ENCODE measurements around the gene ELP1.
"Not testable (repeated sequence)": the region's sequence is repeated elsewhere in the genome, so short reads cannot be mapped to it uniquely, and the experiment has no call there.

The ELP1 gene

GRCh38 chr9:108854641-108855528 lies 79.0 kb downstream of the ELP1 start:
- DNase-seq (ENCODE audit: low spot score) = no peak

- no peak for DNase-seq (ENCODE audit: low spot score)
Measured at GRCh38 chr9:108854094-108854493, 79.8 kb downstream of the ELP1 start.

GRCh38 chr9:108852079-108852478 lies 81.8 kb downstream of the ELP1 start:
- DNase-seq (ENCODE audit: low spot score) = no peak

- DNase-seq (ENCODE audit: low spot score) = no peak
Measured at GRCh38 chr9:108851138-108851537, 82.8 kb downstream of the ELP1 start.

- DNase-seq (ENCODE audit: low spot score) = no peak
Measured at GRCh38 chr9:108850293-108850897, 83.5 kb downstream of the ELP1 start.

- DNase-seq (ENCODE audit: low spot score) = not testable (repeated sequence)
Measured at GRCh38 chr9:108848296-108848695, 85.6 kb downstream of the ELP1 start.

- DNase-seq (ENCODE audit: low spot score) = no peak
Measured at GRCh38 chr9:108845947-108846346, 88.0 kb downstream of the ELP1 start.

GRCh38 chr9:108845507-108845906 lies 88.4 kb downstream of the ELP1 start:
- no peak for DNase-seq (ENCODE audit: low spot score)

- no peak for DNase-seq (ENCODE audit: low spot score)
Measured at GRCh38 chr9:108844856-108845255, 89.1 kb downstream of the ELP1 start.

GRCh38 chr9:108844391-108844790 lies 89.5 kb downstream of the ELP1 start:
- DNase-seq (ENCODE audit: low spot score) = no peak

GRCh38 chr9:108842610-108843295 lies 91.2 kb downstream of the ELP1 start:
- no peak for DNase-seq (ENCODE audit: low spot score)

GRCh38 chr9:108839561-108839960 lies 94.4 kb downstream of the ELP1 start:
- DNase-seq (ENCODE audit: low spot score) = not testable (repeated sequence)

GRCh38 chr9:108838017-108838416 lies 95.9 kb downstream of the ELP1 start:
- DNase-seq (ENCODE audit: low spot score) = no peak

GRCh38 chr9:108837530-108837929 lies 96.4 kb downstream of the ELP1 start:
- DNase-seq (ENCODE audit: low spot score) = no peak

- no peak for DNase-seq (ENCODE audit: low spot score)
Measured at GRCh38 chr9:108836781-108837180, 97.1 kb downstream of the ELP1 start.

GRCh38 chr9:108836319-108836718 lies 97.6 kb downstream of the ELP1 start:
- no peak for DNase-seq (ENCODE audit: low spot score)

GRCh38 chr9:108835831-108836230 lies 98.1 kb downstream of the ELP1 start:
- no peak for DNase-seq (ENCODE audit: low spot score)

- DNase-seq (ENCODE audit: low spot score) = no peak
Measured at GRCh38 chr9:108834959-108835665, 98.8 kb downstream of the ELP1 start.

GRCh38 chr9:108832179-108832500 lies 101.8 kb downstream of the ELP1 start:
- no peak for DNase-seq (ENCODE audit: low spot score)

- no peak for DNase-seq (ENCODE audit: low spot score)
Measured at GRCh38 chr9:108831496-108832178, 102.3 kb downstream of the ELP1 start.

- no peak for DNase-seq (ENCODE audit: low spot score)
Measured at GRCh38 chr9:108830272-108830671, 103.7 kb downstream of the ELP1 start.

GRCh38 chr9:108823829-108824228 lies 110.1 kb downstream of the ELP1 start:
- no peak for DNase-seq (ENCODE audit: low spot score)
